MM.1S (cell line): ENCODE results near the gene ETV4.

Source experiments
- DNase-seq: peaks from one replicate; pipeline ENCODE4 v3.0.0-alpha.2; 2015
- H2AFZ ChIP-seq: fragments of 300-600 bp; sonication (generic); 2 replicates; pipeline ENCODE4 v1.6.0; 2016; ENCODE audit warnings: antibody characterized with exemption, low read length
- H3F3A ChIP-seq: fragments of 300-600 bp; sonication (generic); 2 replicates; pipeline ENCODE4 v1.6.1; 2016; ENCODE audit warnings: mild to moderate bottlenecking, antibody characterized with exemption, low read length, moderate library complexity, mixed read lengths; ENCODE audit not compliant: insufficient read depth
- H3K27ac ChIP-seq: fragments of 300-600 bp; sonication (generic); 2 replicates; pipeline ENCODE4 v1.5.1; 2016; ENCODE audit warnings: mild to moderate bottlenecking, low read length
- H3K27me3 ChIP-seq: fragments of 300-600 bp; sonication (generic); replicated peaks from 2 replicates; pipeline ENCODE4 v1.6.0; 2016; ENCODE audit warnings: low read length; ENCODE audit not compliant: insufficient read depth
- H3K36me3 ChIP-seq: fragments of 300-600 bp; sonication (generic); replicated peaks from 2 replicates; pipeline ENCODE4 v1.6.1; 2016; ENCODE audit warnings: mild to moderate bottlenecking, low read length, mixed read lengths; ENCODE audit not compliant: insufficient read depth
- H3K4me1 ChIP-seq: fragments of 300-600 bp; sonication (generic); 2 replicates; pipeline ENCODE4 v1.6.1; 2016; ENCODE audit warnings: low read length, mixed read lengths
- H3K4me2 ChIP-seq: fragments of 300-600 bp; sonication (generic); 2 replicates; pipeline ENCODE4 v1.6.0; 2016; ENCODE audit warnings: low read depth, low read length
- H3K4me3 ChIP-seq: fragments of 300-600 bp; sonication (generic); 2 replicates; pipeline ENCODE4 v1.5.1; 2016; ENCODE audit warnings: low read length, mixed read lengths
- H3K79me2 ChIP-seq: fragments of 300-600 bp; sonication (generic); 2 replicates; pipeline ENCODE4 v1.6.1; 2016; ENCODE audit warnings: mixed run types, low read length, mixed read lengths
- H3K9ac ChIP-seq: fragments of 300-600 bp; sonication (generic); 2 replicates; pipeline ENCODE4 v1.6.1; 2016; ENCODE audit warnings: low read length, mixed read lengths
- H3K9me2 ChIP-seq: fragments of 300-600 bp; sonication (generic); replicated peaks from 2 replicates; pipeline ENCODE4 v1.6.1; 2016; ENCODE audit warnings: mild to moderate bottlenecking, low read length, mixed read lengths; ENCODE audit not compliant: insufficient read depth
- H3K9me3 ChIP-seq: fragments of 300-600 bp; sonication (generic); replicated peaks from 2 replicates; pipeline ENCODE4 v1.6.1; 2016; ENCODE audit warnings: mild to moderate bottlenecking, low read length, mixed read lengths; ENCODE audit not compliant: insufficient read depth
- H4K20me1 ChIP-seq: fragments of 300-600 bp; sonication (generic); 2 replicates; pipeline ENCODE4 v1.6.1; 2016; ENCODE audit warnings: mild to moderate bottlenecking, low read length, moderate library complexity, mixed read lengths; ENCODE audit not compliant: insufficient read depth
- CTCF ChIP-seq: fragments of 300-600 bp; sonication (generic); IDR thresholded peaks from 2 replicates; pipeline ENCODE4 v1.5.1; 2016; ENCODE audit warnings: antibody characterized with exemption, low read length, mixed read lengths
- EZH2 ChIP-seq: fragments of 300-600 bp; sonication (generic); optimal IDR thresholded peaks from 2 replicates; pipeline ENCODE3; 2017; ENCODE audit warnings: low read depth, mild to moderate bottlenecking, antibody characterized with exemption, low read length, mixed read lengths
- EZH2phosphoT487 ChIP-seq: fragments of 300-600 bp; sonication (generic); IDR thresholded peaks from 2 replicates; pipeline ENCODE4 v1.6.1; 2018; ENCODE audit warnings: antibody characterized with exemption, low read length

ETV4 gene

GRCh38 chr17:43576563-43577229 lies 30.6 kb upstream of the ETV4 start:
- H3K4me3 ChIP-seq: no peak overlapping the region
- peak; percentile 57 for DNase-seq
- H3K79me2 ChIP-seq: no peaks in the 10 kb centered on the region
- no peaks in the 10 kb centered on the region for H3K36me3 ChIP-seq
- H3F3A ChIP-seq: no peaks in the 10 kb centered on the region
- H3K27me3 ChIP-seq: peaks cover 16% of the 10 kb centered on the region
- H3K27ac ChIP-seq: no peak overlapping the region
- no peaks in the 10 kb centered on the region for H3K9me2 ChIP-seq
- H3K4me1 ChIP-seq: peaks cover 10% of the 10 kb centered on the region; the same call in 1 of the 2 replicates
- H2AFZ ChIP-seq: no peak overlapping the region
- no peaks in the 10 kb centered on the region for H3K9me3 ChIP-seq
- no peak overlapping the region for H3K9ac ChIP-seq
- TF ChIP-seq EZH2: no peak
- TF ChIP-seq EZH2phosphoT487: no peak
- peak; percentile 73 for TF ChIP-seq CTCF
- H3K4me2 ChIP-seq: no peak overlapping the region
- no peaks in the 10 kb centered on the region for H4K20me1 ChIP-seq

- H3K4me2 ChIP-seq: no peak overlapping the region
- no peaks in the 10 kb centered on the region for H4K20me1 ChIP-seq
- TF ChIP-seq CTCF: no peak
- TF ChIP-seq EZH2phosphoT487: no peak
- no peak for TF ChIP-seq EZH2
- peaks cover 3% of the 10 kb centered on the region; the same call in 1 of the 2 replicates for H3K27me3 ChIP-seq
- no peaks in the 10 kb centered on the region for H3K9me3 ChIP-seq
- H3K27ac ChIP-seq: no peak overlapping the region
- no peaks in the 10 kb centered on the region for H3K79me2 ChIP-seq
- no peaks in the 10 kb centered on the region for H3F3A ChIP-seq
- H2AFZ ChIP-seq: no peak overlapping the region
- no peak overlapping the region for H3K4me3 ChIP-seq
- no peak overlapping the region for H3K9ac ChIP-seq
- H3K4me1 ChIP-seq: peaks cover 10% of the 10 kb centered on the region; the same call in 1 of the 2 replicates
- no peaks in the 10 kb centered on the region for H3K36me3 ChIP-seq
- H3K9me2 ChIP-seq: no peaks in the 10 kb centered on the region
- DNase-seq: no peak
Observed at GRCh38 chr17:43574896-43575525, 28.9 kb upstream of the ETV4 start.

- no peaks in the 10 kb centered on the region for H3F3A ChIP-seq
- H3K9ac ChIP-seq: no peak overlapping the region
- no peaks in the 10 kb centered on the region for H3K9me3 ChIP-seq
- H3K9me2 ChIP-seq: no peaks in the 10 kb centered on the region
- no peak overlapping the region for H3K27ac ChIP-seq
- DNase-seq: no peak
- peaks cover 3% of the 10 kb centered on the region for H3K27me3 ChIP-seq
- peaks cover 10% of the 10 kb centered on the region; the same call in 1 of the 2 replicates for H3K4me1 ChIP-seq
- H2AFZ ChIP-seq: no peak overlapping the region
- TF ChIP-seq EZH2: no peak
- TF ChIP-seq CTCF: no peak
- TF ChIP-seq EZH2phosphoT487: no peak
- H3K36me3 ChIP-seq: no peaks in the 10 kb centered on the region
- H3K4me2 ChIP-seq: no peak overlapping the region
- no peak overlapping the region for H3K4me3 ChIP-seq
- H3K79me2 ChIP-seq: no peaks in the 10 kb centered on the region
- H4K20me1 ChIP-seq: no peaks in the 10 kb centered on the region
Observed at GRCh38 chr17:43574348-43574747, 28.2 kb upstream of the ETV4 start.
